H9 (cell line): ENCODE measurements around the gene EXOC6. TPM values are rescaled to one million over a fixed set of nuclear protein-coding genes. Genes with fewer than 3 reads are reported as not detected.

Source experiments
- DNase-seq: peaks from one replicate; pipeline ENCODE4 v3.0.0-alpha.2; 2017
- H2AFZ ChIP-seq: one replicate; pipeline ENCODE4 v1.6.1; 2013; ENCODE audit warnings: mild to moderate bottlenecking, low read length, control low read depth, moderate library complexity
- H2AK5ac ChIP-seq: 2 replicates; pipeline ENCODE4 v1.6.1; 2013; ENCODE audit warnings: low read length, control low read depth, mixed read lengths; ENCODE audit not compliant: insufficient read length
- H2BK120ac ChIP-seq: one replicate; pipeline ENCODE4 v1.6.1; 2013; ENCODE audit warnings: low read depth, mild to moderate bottlenecking, low read length, control low read depth, inconsistent platforms; ENCODE audit not compliant: poor library complexity, severe bottlenecking
- H2BK12ac ChIP-seq: 2 replicates; pipeline ENCODE4 v1.6.1; 2013; ENCODE audit warnings: low read length, control low read depth, mixed read lengths, low read depth; ENCODE audit not compliant: insufficient read length
- H2BK15ac ChIP-seq: 2 replicates; pipeline ENCODE4 v1.6.1; 2013; ENCODE audit warnings: low read depth, low read length, control low read depth
- H2BK20ac ChIP-seq: one replicate; pipeline ENCODE4 v1.6.1; 2013; ENCODE audit warnings: low read depth, mild to moderate bottlenecking, low read length, control low read depth, inconsistent platforms; ENCODE audit not compliant: poor library complexity, severe bottlenecking
- H2BK5ac ChIP-seq: 2 replicates; pipeline ENCODE4 v1.6.1; 2013; ENCODE audit warnings: low read length, control low read depth, mixed read lengths; ENCODE audit not compliant: insufficient read length
- H3K14ac ChIP-seq: 2 replicates; pipeline ENCODE4 v1.6.1; 2013; ENCODE audit warnings: low read length, control low read depth; ENCODE audit not compliant: insufficient read depth
- H3K18ac ChIP-seq: 2 replicates; pipeline ENCODE4 v1.6.1; 2013; ENCODE audit warnings: low read depth, mild to moderate bottlenecking, mixed read lengths, low read length, control low read depth; ENCODE audit not compliant: insufficient read length
- H3K23ac ChIP-seq: 2 replicates; pipeline ENCODE4 v1.6.1; 2013; ENCODE audit warnings: low read length, control low read depth, mixed read lengths, low read depth; ENCODE audit not compliant: insufficient read length
- H3K23me2 ChIP-seq: 2 replicates; pipeline ENCODE4 v1.6.1; 2013; ENCODE audit warnings: low read depth, mild to moderate bottlenecking, mixed read lengths, low read length, control low read depth; ENCODE audit not compliant: insufficient read length, poor library complexity, severe bottlenecking
- H3K27ac ChIP-seq: 2 replicates; pipeline ENCODE4 v1.5.1; 2013; ENCODE audit warnings: low read length, control low read depth, mixed read lengths, low read depth; ENCODE audit not compliant: insufficient read length
- H3K27me3 ChIP-seq: 2 replicates; pipeline ENCODE4 v1.6.1; 2013; ENCODE audit warnings: low read length, control low read depth, inconsistent platforms; ENCODE audit not compliant: insufficient read depth
- H3K4ac ChIP-seq: 2 replicates; pipeline ENCODE4 v1.6.1; 2013; ENCODE audit warnings: low read depth, mild to moderate bottlenecking, control low read depth, inconsistent platforms, low read length, moderate library complexity
- H3K4me1 ChIP-seq: 2 replicates; pipeline ENCODE4 v1.6.1; 2013; ENCODE audit warnings: low read length, control low read depth, inconsistent platforms; ENCODE audit not compliant: insufficient read depth
- H3K4me2 ChIP-seq: 2 replicates; pipeline ENCODE4 v1.6.1; 2013; ENCODE audit warnings: low read length, control low read depth, mixed read lengths; ENCODE audit not compliant: insufficient read length, insufficient read depth
- H3K56ac ChIP-seq: 2 replicates; pipeline ENCODE4 v1.6.1; 2013; ENCODE audit warnings: low read depth, mild to moderate bottlenecking, mixed read lengths, low read length, control low read depth; ENCODE audit not compliant: insufficient read length
- H3K79me1 ChIP-seq: 2 replicates; pipeline ENCODE4 v1.6.1; 2013; ENCODE audit warnings: low read depth, mild to moderate bottlenecking, moderate library complexity, low read length, control low read depth, inconsistent platforms; ENCODE audit not compliant: insufficient read depth, poor library complexity, severe bottlenecking
- H3K79me2 ChIP-seq: 2 replicates; pipeline ENCODE4 v1.6.1; 2013; ENCODE audit warnings: low read length, control low read depth, inconsistent platforms; ENCODE audit not compliant: insufficient read depth
- H3K9ac ChIP-seq: 2 replicates; pipeline ENCODE4 v1.6.1; 2013; ENCODE audit warnings: low read length, control low read depth, mixed read lengths; ENCODE audit not compliant: insufficient read length; ENCODE audit errors: extremely low read depth
- H3K9me3 ChIP-seq: one replicate; pipeline ENCODE4 v1.6.1; 2013; ENCODE audit warnings: low read depth, low read length, inconsistent platforms; ENCODE audit not compliant: control insufficient read depth
- H3T11ph ChIP-seq: one replicate; pipeline ENCODE4 v1.6.1; 2013; ENCODE audit warnings: mild to moderate bottlenecking, low read length, control low read depth, inconsistent platforms
- H4K20me1 ChIP-seq: one replicate; pipeline ENCODE4 v1.6.1; 2013; ENCODE audit not compliant: control insufficient read depth, insufficient read length, insufficient read depth
- H4K5ac ChIP-seq: 2 replicates; pipeline ENCODE4 v1.6.1; 2013; ENCODE audit warnings: low read depth, mild to moderate bottlenecking, mixed read lengths, low read length, control low read depth; ENCODE audit not compliant: insufficient read length
- H4K8ac ChIP-seq: replicated peaks from 2 replicates; pipeline ENCODE4 v1.6.1; 2013; ENCODE audit warnings: low read length, control low read depth, mixed read lengths, low read depth; ENCODE audit not compliant: insufficient read length
- H4K91ac ChIP-seq: 2 replicates; pipeline ENCODE4 v1.6.1; 2013; ENCODE audit warnings: low read depth, mild to moderate bottlenecking, moderate library complexity, mixed read lengths, low read length, control low read depth; ENCODE audit not compliant: insufficient read length
- H3K27ac Mint-ChIP-seq, 3 experiments: 2 replicates in 2 of 3; 3 replicates in 1 of 3; pipeline ENCODE4 v1.8.0; 2020 to 2021; ENCODE audit warnings: mixed read lengths in 3 of 3, mild to moderate bottlenecking in 1 of 3, moderate library complexity in 1 of 3
- H3K27me3 Mint-ChIP-seq: 2 replicates; pipeline ENCODE4 v1.8.0; 2021; ENCODE audit warnings: low read depth, mild to moderate bottlenecking, moderate library complexity, mixed read lengths
- H3K36me3 Mint-ChIP-seq, 3 experiments: 2 replicates in 2 of 3; 3 replicates in 1 of 3; pipeline ENCODE4 v1.8.0; 2020 to 2021; ENCODE audit warnings: low read depth in 3 of 3, mixed read lengths in 3 of 3; ENCODE audit not compliant: insufficient read depth in 1 of 3
- H3K4me1 Mint-ChIP-seq, 2 experiments: 2 replicates each; pipeline ENCODE4 v1.8.0; 2020; ENCODE audit warnings: mixed read lengths in 2 of 2
- H3K4me3 Mint-ChIP-seq, 2 experiments: 2 replicates in 1 of 2; 3 replicates in 1 of 2; pipeline ENCODE4 v1.8.0; 2020 to 2021; ENCODE audit warnings: mild to moderate bottlenecking in 2 of 2, mixed read lengths in 2 of 2, moderate library complexity in 1 of 2
- H3K9me3 Mint-ChIP-seq, 2 experiments: 2 replicates in 1 of 2; 3 replicates in 1 of 2; pipeline ENCODE4 v1.8.0; 2020; ENCODE audit warnings: mild to moderate bottlenecking in 2 of 2, mixed read lengths in 2 of 2, moderate library complexity in 1 of 2
- WGBS: extraction: QIAGEN DNeasy Blood & Tissue Kit; methylation state at CpG from one replicate; pipeline ENCODE4 v1.1.7; 2013; ENCODE audit warnings: missing lambda C conversion rate, low lambda C conversion rate, mixed read lengths; ENCODE audit not compliant: insufficient read length; ENCODE audit errors: extremely low coverage; 5-methylcytosine and 5-hydroxymethylcytosine counted together
- total RNA-seq: library from RNA; stranded (reverse); gene quantifications from 2 replicates; pipeline ENCODE4 v1.2.1, GENCODE V29; 2021
- TF ChIP-seq, protein P1 (sequence below): fragments of 200-600 bp; sonication (generic); conservative IDR thresholded peaks from 3 replicates; pipeline ENCODE4 v1.8.0; 2021; ENCODE audit warnings: antibody characterized with exemption, mild to moderate bottlenecking

EXOC6 gene
- total RNA-seq, 1 experiment from 2014 or later = 9.0 TPM

DNA sequence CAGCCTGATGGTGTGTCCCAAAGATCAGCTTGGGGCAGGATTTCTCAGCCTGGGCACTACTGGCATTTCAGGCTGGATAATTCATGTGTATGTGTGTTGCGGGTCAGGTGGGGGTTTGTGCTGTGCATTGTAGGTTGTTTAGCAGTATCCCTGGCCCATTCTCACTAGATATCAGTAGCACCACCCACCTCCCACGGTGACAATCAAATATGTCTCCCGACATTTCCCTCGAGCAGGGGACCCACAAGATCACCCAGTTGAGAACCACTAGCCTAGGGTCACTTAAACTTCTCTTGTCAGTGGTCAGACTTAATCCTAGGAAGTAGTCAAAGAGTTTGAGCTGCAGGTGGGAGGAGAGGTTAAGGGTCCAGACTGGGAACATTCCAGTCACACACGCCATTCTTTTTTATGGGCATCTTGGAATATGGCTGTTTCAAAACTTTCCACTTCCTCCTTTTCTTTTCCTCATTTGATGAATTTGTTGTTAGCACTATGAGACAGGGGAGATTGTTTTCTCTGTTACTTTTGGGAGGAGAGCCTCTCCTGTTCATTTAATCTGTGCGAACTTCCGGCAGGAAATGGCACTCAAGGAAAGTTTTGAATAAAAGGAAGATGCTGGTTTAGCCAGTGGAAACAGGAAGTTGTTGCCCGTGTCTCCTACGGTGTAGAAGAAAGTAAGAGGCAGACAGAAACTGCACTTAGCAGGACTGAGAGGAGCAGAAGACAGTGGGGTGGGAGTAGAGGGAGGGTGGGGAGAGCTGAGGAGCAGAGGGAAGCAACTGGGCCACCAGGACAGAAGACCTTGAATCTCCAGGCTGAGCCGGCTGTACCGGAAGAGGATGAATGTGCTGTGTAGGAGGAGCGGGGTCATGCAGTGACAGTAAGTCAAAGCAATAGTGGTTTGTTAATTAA lies 17.6 kb upstream of the EXOC6 start:
- no peak overlapping the region; a peak in 1 of 5 replicates for H3K4me3 Mint-ChIP-seq
- Histone ChIP-seq H2BK5ac (no peak overlapping the region), H3K23ac (no peak overlapping the region), H3T11ph (no peak overlapping the region), H3K79me2 (no peaks in the 10 kb centered on the region), H3K4me2 (no peak overlapping the region), H2AK5ac (no peak overlapping the region), H4K91ac (no peak overlapping the region), H2BK120ac (no peak overlapping the region), H3K23me2 (no peaks in the 10 kb centered on the region), H3K27me3 (no peaks in the 10 kb centered on the region), H2AFZ (no peak overlapping the region), H3K18ac (no peak overlapping the region), H3K27ac (no peak overlapping the region), H2BK12ac (no peak overlapping the region), H2BK15ac (no peak overlapping the region), H2BK20ac (no peak overlapping the region), H3K9ac (no peak overlapping the region), H3K4ac (no peak overlapping the region), H4K5ac (no peak overlapping the region), H3K4me1 (no peaks in the 10 kb centered on the region; the same call in 1 of the 2 replicates), H3K79me1 (no peaks in the 10 kb centered on the region), H3K14ac (no peak overlapping the region), H4K20me1 (no peaks in the 10 kb centered on the region), H3K56ac (no peak overlapping the region), H4K8ac (no peak overlapping the region), H3K9me3 (no peaks in the 10 kb centered on the region)
- no peaks in the 10 kb centered on the region for H3K36me3 Mint-ChIP-seq
- TF ChIP-seq, protein P1, sequence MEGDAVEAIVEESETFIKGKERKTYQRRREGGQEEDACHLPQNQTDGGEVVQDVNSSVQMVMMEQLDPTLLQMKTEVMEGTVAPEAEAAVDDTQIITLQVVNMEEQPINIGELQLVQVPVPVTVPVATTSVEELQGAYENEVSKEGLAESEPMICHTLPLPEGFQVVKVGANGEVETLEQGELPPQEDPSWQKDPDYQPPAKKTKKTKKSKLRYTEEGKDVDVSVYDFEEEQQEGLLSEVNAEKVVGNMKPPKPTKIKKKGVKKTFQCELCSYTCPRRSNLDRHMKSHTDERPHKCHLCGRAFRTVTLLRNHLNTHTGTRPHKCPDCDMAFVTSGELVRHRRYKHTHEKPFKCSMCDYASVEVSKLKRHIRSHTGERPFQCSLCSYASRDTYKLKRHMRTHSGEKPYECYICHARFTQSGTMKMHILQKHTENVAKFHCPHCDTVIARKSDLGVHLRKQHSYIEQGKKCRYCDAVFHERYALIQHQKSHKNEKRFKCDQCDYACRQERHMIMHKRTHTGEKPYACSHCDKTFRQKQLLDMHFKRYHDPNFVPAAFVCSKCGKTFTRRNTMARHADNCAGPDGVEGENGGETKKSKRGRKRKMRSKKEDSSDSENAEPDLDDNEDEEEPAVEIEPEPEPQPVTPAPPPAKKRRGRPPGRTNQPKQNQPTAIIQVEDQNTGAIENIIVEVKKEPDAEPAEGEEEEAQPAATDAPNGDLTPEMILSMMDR = no peak
- no peaks in the 10 kb centered on the region for H3K9me3 Mint-ChIP-seq
- no peak for DNase-seq
- no peaks in the 10 kb centered on the region for H3K27me3 Mint-ChIP-seq
- peaks cover 0 to 6% of the 10 kb centered on the region in 2 experiments; a peak in 2 of 4 replicates for H3K4me1 Mint-ChIP-seq
- H3K27ac Mint-ChIP-seq = no peak overlapping the region
- WGBS = no CpG with 5 or more reads among the region's 12 CpGs
